ENCODE measurements around the gene RFT1.

RFT1 gene

GRCh38 chr3:53175613-53176540 lies 45.6 kb upstream of the RFT1 start:
- H3K27ac ChIP-seq (replicated peaks): peak overlapping the region; percentile 15; the same call in 1 of the 2 replicates
- H3K4me3 ChIP-seq (replicated peaks; ENCODE audit: insufficient read depth, low read length): no peak overlapping the region
- DNase-seq (ENCODE audit: low read depth in 1 of 2, low spot score in 1 of 2): no peak
- H3K27me3 ChIP-seq (ENCODE audit: insufficient read depth, poor library complexity, severe bottlenecking): no peaks in the 10 kb centered on the region
- TF ChIP-seq POLR2AphosphoS5 (IDR thresholded peaks at IDR 0.05; ENCODE audit: low read depth) (no peak; the same call in 1 of the 2 replicates), GABPA (IDR thresholded peaks at IDR 0.05; ENCODE audit: low read depth) (no peak), REST (IDR thresholded peaks at IDR 0.05; ENCODE audit: insufficient replicate concordance, low read depth) (no peak), SPI1 (IDR thresholded peaks at IDR 0.05; ENCODE audit: borderline replicate concordance, low read depth) (no peak), CTCF (IDR thresholded peaks at IDR 0.05; ENCODE audit: insufficient read depth, low read length) (no peak)

GRCh38 chr3:53174346-53175250 lies 44.4 kb upstream of the RFT1 start:
- H3K27me3 ChIP-seq (ENCODE audit: insufficient read depth, poor library complexity, severe bottlenecking): no peaks in the 10 kb centered on the region
- peak overlapping the region; percentile 34 for H3K27ac ChIP-seq (replicated peaks)
- H3K4me3 ChIP-seq (replicated peaks; ENCODE audit: insufficient read depth, low read length): no peak overlapping the region
- TF ChIP-seq POLR2AphosphoS5 (IDR thresholded peaks at IDR 0.05; ENCODE audit: low read depth): no peak
- TF ChIP-seq REST (IDR thresholded peaks at IDR 0.05; ENCODE audit: insufficient replicate concordance, low read depth): no peak
- no peak for TF ChIP-seq SPI1 (IDR thresholded peaks at IDR 0.05; ENCODE audit: borderline replicate concordance, low read depth)
- no peak for TF ChIP-seq CTCF (IDR thresholded peaks at IDR 0.05; ENCODE audit: insufficient read depth, low read length)
- TF ChIP-seq GABPA (IDR thresholded peaks at IDR 0.05; ENCODE audit: low read depth): no peak
- DNase-seq (ENCODE audit: low read depth in 1 of 2, low spot score in 1 of 2): no peak

GRCh38 chr3:53173107-53173506 lies 42.9 kb upstream of the RFT1 start:
- Histone ChIP-seq H3K27me3 (ENCODE audit: insufficient read depth, poor library complexity, severe bottlenecking) (no peaks in the 10 kb centered on the region), H3K27ac (replicated peaks) (peak overlapping the region; percentile 97), H3K4me3 (replicated peaks; ENCODE audit: insufficient read depth, low read length) (no peak overlapping the region)
- TF ChIP-seq POLR2AphosphoS5 (IDR thresholded peaks at IDR 0.05; ENCODE audit: low read depth) (no peak), GABPA (IDR thresholded peaks at IDR 0.05; ENCODE audit: low read depth) (no peak), CTCF (IDR thresholded peaks at IDR 0.05; ENCODE audit: insufficient read depth, low read length) (no peak), REST (IDR thresholded peaks at IDR 0.05; ENCODE audit: insufficient replicate concordance, low read depth) (no peak), SPI1 (IDR thresholded peaks at IDR 0.05; ENCODE audit: borderline replicate concordance, low read depth) (no peak)
- DNase-seq (ENCODE audit: low read depth in 1 of 2, low spot score in 1 of 2): no peak

All from HL-60 (cell line).